ENCODE results near the gene PDE5A. TPM values are rescaled to one million over a fixed set of nuclear protein-coding genes. Genes with fewer than 3 reads are reported as not detected.

Gene PDE5A
- total RNA-seq (100 to 1,000 TPM in 1 of 5 donors, 10 to 100 TPM in 4; 10.7 to 115 (median 47.8) TPM), polyA plus RNA-seq (1 to 10 TPM; 4.5 to 7.5 (median 6.2) TPM)
- long read RNA-seq, donor 1 = 0 reads
- long read RNA-seq, donor 2 = 0 reads
- long read RNA-seq, donor 3, partial matches to known transcripts = 0 of 1 reads
- long read RNA-seq, donor 3, other reads (novel, unspliced or antisense) = 0 of 1 reads
- long read RNA-seq, donor 4, full-length matches to known transcripts = 1 of 1 reads
- long read RNA-seq, donor 4, partial matches to known transcripts = 0 of 1 reads
- long read RNA-seq, donor 4, other reads (novel, unspliced or antisense) = 0 of 1 reads
- long read RNA-seq, donor 5, full-length matches to known transcripts = 3 of 3 reads
- long read RNA-seq, donor 5, partial matches to known transcripts = 0 of 3 reads
- long read RNA-seq, donor 5, other reads (novel, unspliced or antisense) = 0 of 3 reads
- long read RNA-seq, donor 6, full-length matches to known transcripts = 3 of 3 reads
- long read RNA-seq, donor 6, partial matches to known transcripts = 0 of 3 reads
- long read RNA-seq, donor 6, other reads (novel, unspliced or antisense) = 0 of 3 reads
- long read RNA-seq, donor 7, full-length matches to known transcripts = 1 of 1 reads
- long read RNA-seq, donor 7, partial matches to known transcripts = 0 of 1 reads
- long read RNA-seq, donor 7, other reads (novel, unspliced or antisense) = 0 of 1 reads
- long read RNA-seq, donor 8 = 0 reads
- long read RNA-seq, donor 9, full-length matches to known transcripts = 3 of 3 reads
- long read RNA-seq, donor 9, partial matches to known transcripts = 0 of 3 reads
- long read RNA-seq, donor 9, other reads (novel, unspliced or antisense) = 0 of 3 reads
- long read RNA-seq, donor 10, full-length matches to known transcripts = 1 of 1 reads
- long read RNA-seq, donor 10, partial matches to known transcripts = 0 of 1 reads
- long read RNA-seq, donor 10, other reads (novel, unspliced or antisense) = 0 of 1 reads

DNA sequence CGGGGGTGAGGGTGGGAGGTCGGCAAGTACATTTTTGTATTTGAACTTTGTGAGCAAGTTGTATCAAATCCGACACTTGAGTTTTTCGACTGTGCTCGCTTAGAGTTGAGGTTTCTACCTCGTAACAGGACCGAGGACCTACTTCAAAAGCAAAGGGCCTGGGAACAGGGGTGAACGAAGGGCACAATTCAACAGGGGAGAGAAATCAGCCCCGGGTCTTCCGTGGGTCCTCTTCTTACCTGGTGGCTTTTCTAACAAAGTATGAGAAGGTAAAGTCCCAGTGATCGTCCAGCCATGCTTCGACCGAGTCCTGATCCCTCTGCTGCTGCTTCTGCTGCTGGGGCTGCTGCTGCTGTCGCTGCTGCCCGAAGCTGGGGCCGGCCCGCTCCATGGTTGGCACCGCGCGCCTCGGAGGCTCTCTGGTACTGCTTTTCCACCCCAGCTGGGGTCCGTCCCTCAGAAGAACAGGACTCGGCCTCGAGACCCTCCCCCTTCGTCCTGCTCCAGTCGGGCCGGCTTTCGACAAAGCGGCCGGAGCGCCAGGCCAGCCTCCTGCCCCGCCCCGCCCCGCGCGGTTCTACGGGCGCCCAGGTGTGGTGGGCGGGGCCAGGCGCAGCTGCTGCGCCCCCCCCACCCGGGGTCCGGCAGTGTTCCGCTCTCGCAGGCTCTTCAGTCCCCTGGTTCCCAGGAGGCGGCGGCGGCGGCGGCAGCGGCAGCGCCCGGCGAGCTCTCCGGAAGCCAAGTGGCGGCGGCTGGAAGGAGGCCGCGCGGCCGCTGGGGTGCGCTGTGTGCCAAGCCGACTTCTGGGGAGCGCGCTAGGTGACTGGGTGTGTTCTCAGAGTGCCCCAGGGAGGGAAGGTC lies at the start of gene PDE5A:
Gene PDE5A, minus strand, starts transcription at position 524 of the 861 bp plus-strand sequence. Its CDS starts 133 bp downstream, at position 391.
- peak within 1 kb of the TSS; percentile 67 to 91 (median 86) for H3K27ac ChIP-seq

DNA sequence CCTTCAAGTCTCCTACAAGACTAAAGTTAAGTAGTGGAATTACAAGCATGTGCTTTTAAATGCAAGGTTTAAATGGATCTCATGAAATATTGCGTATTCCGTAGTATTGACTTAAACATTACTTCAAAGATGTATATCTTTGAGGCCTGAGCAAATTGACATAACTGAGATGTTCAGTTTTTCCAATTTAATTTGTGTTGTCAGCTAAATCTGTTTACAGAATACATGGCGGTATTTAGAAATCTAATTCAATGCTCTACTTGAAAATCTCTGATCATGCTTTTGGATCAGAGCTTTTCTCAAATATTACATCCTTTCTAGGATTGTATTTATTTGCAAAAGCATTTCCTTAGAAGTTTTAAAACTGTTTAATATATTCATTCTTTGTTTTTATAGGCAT lies 47.5 kb upstream of the PDE5A start:
- 74 to 89% (median 87%) methylated on average over 3 of the region's 3 CpGs for WGBS, 5 donors
- H3K36me3 ChIP-seq = no peaks in the 10 kb centered on the region

More for the DNA sequence above, at the start of gene PDE5A:
- Histone ChIP-seq H3K36me3 (no peaks in the 10 kb centered on the region), H3K27me3 (peaks cover 0 to 40% (median 7%) of the 10 kb centered on the region in 3 donors), H3K4me3 (peak within 1 kb of the TSS; percentile 66 to 84 (median 72)), H3K9me3 (no peaks in the 10 kb centered on the region), H3K4me1 (peaks cover 0 to 35% (median 20%) of the 10 kb centered on the region in 4 donors)
- TF ChIP-seq POLR2A (IDR thresholded peaks at IDR 0.05) (no peak), EP300 (IDR thresholded peaks at IDR 0.05) (no peak), POLR2AphosphoS5 (IDR thresholded peaks at IDR 0.05) (peak in 1 of 3 donors; percentile 47)
- TF ChIP-seq, protein P1, sequence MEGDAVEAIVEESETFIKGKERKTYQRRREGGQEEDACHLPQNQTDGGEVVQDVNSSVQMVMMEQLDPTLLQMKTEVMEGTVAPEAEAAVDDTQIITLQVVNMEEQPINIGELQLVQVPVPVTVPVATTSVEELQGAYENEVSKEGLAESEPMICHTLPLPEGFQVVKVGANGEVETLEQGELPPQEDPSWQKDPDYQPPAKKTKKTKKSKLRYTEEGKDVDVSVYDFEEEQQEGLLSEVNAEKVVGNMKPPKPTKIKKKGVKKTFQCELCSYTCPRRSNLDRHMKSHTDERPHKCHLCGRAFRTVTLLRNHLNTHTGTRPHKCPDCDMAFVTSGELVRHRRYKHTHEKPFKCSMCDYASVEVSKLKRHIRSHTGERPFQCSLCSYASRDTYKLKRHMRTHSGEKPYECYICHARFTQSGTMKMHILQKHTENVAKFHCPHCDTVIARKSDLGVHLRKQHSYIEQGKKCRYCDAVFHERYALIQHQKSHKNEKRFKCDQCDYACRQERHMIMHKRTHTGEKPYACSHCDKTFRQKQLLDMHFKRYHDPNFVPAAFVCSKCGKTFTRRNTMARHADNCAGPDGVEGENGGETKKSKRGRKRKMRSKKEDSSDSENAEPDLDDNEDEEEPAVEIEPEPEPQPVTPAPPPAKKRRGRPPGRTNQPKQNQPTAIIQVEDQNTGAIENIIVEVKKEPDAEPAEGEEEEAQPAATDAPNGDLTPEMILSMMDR (IDR thresholded peaks at IDR 0.05) = peak in 5 of 7 experiments; percentile 40 to 83 (median 54)
- intact Hi-C loops (cut with DNase I; ENCODE audit: low total_unique reads) = no loop called here
- DNase-seq = peak; percentile 83 to 96
- WGBS, 5 donors = 0 to 1% (median 1%) methylated on average over 21 to 65 of the region's 65 CpGs

DNA sequence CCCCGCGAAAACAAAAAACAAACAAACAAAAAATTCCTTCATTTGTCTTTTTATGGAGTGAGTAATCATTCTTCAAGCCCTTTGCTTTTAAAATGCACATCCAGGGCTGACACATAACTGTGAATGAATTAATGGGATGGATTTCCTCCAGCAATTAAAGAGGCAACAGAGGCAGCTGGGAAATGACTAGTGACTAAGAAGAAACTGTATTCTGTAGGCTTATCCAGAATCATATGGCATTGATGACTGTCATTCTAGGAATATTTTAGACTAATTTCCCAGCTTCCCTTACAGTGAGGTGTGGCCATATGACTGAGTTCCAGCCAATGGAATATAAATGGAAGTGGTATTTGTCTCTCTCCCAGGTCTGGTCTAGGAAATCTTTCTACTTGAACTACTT lies 46.8 kb upstream of the PDE5A start:
- TF ChIP-seq POLR2AphosphoS5 (IDR thresholded peaks at IDR 0.05) (no peak), EP300 (IDR thresholded peaks at IDR 0.05) (no peak), POLR2A (IDR thresholded peaks at IDR 0.05) (no peak)
- TF ChIP-seq, protein P1 (IDR thresholded peaks at IDR 0.05) = no peak
- Histone ChIP-seq H3K27ac (no peak overlapping the region), H3K9me3 (no peaks in the 10 kb centered on the region), H3K36me3 (no peaks in the 10 kb centered on the region), H3K27me3 (no peaks in the 10 kb centered on the region), H3K4me3 (no peak overlapping the region), H3K4me1 (peaks cover 0 to 11% (median 0%) of the 10 kb centered on the region in 4 donors)
- intact Hi-C loops (cut with DNase I; ENCODE audit: low total_unique reads) = no loop called here
- no peak for DNase-seq
- 66 to 89% (median 83%) methylated on average over 2 of the region's 2 CpGs for WGBS, 5 donors

More for the DNA sequence above, 47.5 kb upstream of the PDE5A start:
- Histone ChIP-seq H3K27ac (no peak overlapping the region), H3K27me3 (no peaks in the 10 kb centered on the region), H3K4me3 (no peak overlapping the region), H3K4me1 (peaks cover 0 to 11% (median 0%) of the 10 kb centered on the region in 4 donors), H3K9me3 (no peaks in the 10 kb centered on the region)
- DNase-seq = no peak
- TF ChIP-seq POLR2A (IDR thresholded peaks at IDR 0.05) (no peak), EP300 (IDR thresholded peaks at IDR 0.05) (no peak), POLR2AphosphoS5 (IDR thresholded peaks at IDR 0.05) (no peak)
- TF ChIP-seq, protein P1 (IDR thresholded peaks at IDR 0.05) = no peak
- intact Hi-C loops (cut with DNase I; ENCODE audit: low total_unique reads) = no loop called here
